T-helper 9 cell (primary cell): ENCODE data around the gene APEH.
"Not testable (repeated sequence)": the region's sequence is repeated elsewhere in the genome, so short reads cannot be mapped to it uniquely, and the experiment has no call there.

Experiments
- DNase-seq: peaks from one replicate; pipeline ENCODE4 v3.0.0-alpha.2; 2020

The APEH gene

GRCh38 chr3:49670940-49671290, 3.2 kb upstream of the APEH start:
- DNase-seq = no peak

DNA sequence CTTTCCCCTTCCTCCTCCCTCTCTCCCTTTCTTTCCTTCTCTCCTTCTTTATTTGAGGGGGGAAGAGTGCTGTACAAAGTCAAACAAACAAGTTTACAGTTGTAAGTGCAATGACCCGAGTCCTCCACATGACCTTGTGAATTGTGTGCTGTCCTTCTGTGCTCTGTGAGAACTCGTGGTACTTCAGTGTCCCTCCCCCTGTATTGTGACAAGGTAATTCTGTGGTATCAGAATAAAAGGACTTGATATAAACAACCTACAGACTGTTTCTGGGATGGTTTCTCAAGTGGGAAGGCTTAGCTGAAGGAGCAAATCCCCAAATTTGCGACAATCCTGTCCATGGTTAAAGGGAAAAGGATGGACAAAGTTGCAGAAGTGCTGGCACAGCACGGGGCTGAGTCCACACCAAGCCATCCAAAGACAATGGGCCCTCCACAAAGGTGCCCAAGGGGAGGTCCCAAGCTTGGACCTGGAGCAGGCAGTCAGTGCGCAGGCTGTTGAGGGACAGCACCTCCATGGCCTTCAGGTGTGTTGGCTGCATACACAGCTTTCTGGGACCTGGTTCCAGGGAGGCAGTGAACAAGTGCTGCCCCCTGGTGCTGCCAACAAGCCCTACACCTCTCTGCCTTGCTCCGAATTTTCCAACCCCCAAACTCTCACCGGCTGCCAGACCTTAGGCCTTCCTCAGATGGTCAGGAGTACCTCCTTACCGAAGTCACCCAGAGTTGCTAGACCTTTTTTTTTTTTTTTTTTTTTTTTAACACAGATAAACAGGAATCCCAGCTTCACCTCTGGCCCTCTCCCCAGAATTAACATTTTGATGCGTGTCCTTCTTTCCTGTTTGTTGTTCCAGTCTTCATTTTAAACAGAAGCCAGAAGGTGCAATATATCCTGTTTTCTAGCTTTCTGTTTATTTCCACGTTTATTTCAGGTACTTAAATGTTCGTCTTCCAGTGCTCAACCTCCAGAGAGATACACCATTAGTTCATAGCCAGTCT, 2.6 kb upstream of the APEH start:
- peak; percentile 61 for DNase-seq

GRCh38 chr3:49673121-49673714, 933 bp upstream of the APEH start:
- DNase-seq = no peak

DNA sequence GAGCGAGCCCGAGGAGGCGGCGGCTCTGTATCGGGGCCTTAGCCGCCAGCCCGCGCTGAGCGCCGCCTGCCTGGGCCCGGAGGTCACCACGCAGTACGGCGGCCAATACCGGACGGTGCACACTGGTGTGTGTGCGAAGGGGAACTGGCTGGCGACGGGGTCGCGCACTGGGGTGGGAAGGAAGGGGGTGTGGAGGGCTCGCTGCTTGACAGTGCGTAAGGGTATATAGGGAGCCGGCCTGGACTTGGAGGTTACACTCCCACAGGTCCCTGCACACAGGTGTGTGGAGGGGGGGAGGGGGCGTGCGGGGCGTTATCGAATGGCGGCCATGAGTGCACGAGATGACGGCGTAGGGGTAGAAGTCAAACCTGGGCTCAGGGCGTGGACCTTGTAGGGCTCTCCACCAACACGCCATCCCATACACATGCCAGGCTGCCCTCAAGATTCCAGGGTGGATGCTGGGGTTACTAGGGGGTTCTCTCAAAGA, 389 bp downstream of the APEH start:
- DNase-seq = no peak

DNA sequence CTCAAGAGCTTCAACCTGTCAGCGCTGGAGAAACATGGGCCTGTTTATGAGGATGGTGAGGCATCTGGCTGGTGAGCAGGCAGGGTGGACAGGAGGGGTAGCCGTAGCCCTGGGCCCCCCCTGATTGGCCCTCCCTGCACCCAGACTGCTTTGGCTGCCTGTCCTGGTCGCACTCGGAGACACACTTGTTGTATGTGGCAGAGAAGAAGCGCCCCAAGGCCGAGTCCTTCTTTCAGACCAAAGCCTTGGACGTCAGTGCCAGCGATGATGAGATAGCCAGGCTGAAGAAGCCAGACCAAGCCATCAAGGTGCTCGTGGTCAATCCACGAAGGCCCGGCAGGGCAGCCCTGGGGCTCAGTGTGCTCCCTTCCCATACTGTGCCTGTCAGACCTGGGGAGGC, 1.8 kb downstream of the APEH start:
- DNase-seq = no peak

GRCh38 chr3:49680493-49681231, 6.5 kb downstream of the APEH start:
- DNase-seq = no peak

DNA sequence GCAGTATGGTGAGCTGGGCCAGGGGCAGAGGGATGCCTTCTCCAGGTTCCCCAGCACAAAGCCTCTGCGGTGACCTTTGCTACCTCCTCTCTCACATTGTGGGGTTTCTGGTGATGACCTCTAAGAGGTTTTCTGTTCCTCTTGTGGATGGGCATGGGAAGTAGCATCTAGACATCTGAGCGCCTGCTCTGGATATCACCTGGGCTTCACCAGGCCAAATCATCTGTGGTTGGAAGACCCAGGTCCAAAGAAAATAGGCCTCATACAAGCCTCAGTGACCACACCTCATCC, 7.0 kb downstream of the APEH start:
- no peak for DNase-seq

DNA sequence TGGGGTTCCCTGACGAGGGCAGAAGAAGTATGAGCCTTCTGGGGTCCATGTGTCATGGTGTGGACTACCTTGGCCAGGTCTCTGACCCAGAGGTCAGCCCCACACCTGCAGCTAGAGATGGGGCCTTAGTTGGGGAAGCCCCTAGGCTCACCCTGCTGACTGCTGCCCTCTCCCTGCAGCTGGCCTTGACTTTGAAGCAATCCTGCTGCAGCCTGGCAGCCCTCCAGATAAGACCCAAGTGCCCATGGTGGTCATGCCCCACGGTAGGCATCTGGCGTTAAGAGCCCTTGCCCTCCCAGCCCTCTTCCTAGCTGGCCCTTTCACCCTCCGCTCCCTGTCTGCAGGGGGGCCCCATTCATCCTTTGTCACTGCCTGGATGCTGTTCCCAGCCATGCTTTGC, 7.4 kb downstream of the APEH start:
- DNase-seq = no peak

DNA sequence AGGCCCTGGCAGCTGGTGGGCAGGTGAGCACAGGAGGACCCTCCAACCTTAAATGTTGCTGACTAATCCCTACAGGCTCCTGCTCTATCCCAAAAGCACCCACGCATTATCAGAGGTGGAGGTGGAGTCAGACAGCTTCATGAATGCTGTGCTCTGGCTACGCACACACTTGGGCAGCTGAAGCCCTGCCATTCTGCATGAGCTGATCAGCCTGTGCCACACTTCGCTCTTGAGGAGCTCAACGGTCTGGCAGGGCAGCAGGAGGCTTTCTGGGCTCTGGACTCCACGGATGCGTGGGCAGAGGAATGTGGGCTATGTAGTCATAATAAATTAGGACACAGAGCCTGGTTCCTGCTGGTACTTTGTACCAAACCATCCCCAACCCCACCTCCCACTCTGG, 9.0 kb downstream of the APEH start:
- no peak for DNase-seq

DNA sequence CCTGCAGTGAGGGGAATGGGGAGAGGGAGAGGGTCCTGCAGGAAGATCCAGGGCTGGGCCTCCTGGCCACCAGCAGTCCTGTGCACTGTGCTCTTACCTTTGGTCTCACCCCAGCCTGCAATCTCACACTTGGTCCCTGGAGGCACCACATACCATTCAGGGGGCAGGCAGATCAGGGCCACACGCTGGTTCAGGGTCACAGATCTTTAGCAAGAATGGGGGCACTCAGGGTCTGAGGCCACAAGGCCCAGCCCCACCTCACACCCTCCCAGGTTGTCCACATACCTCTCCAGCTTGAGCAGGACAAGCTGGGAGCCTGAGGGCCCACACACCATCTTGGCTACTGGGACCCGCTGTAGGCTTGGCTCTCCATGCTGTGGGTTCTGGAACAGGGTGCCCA, 10.3 kb downstream of the APEH start:
- not testable (repeated sequence) for DNase-seq

GRCh38 chr3:49685103-49685502, 11.0 kb downstream of the APEH start:
- DNase-seq = not testable (repeated sequence)

- DNase-seq = not testable (repeated sequence)
These were observed 11.7 kb downstream of the APEH start for GRCh38 chr3:49685846-49686245.

DNA sequence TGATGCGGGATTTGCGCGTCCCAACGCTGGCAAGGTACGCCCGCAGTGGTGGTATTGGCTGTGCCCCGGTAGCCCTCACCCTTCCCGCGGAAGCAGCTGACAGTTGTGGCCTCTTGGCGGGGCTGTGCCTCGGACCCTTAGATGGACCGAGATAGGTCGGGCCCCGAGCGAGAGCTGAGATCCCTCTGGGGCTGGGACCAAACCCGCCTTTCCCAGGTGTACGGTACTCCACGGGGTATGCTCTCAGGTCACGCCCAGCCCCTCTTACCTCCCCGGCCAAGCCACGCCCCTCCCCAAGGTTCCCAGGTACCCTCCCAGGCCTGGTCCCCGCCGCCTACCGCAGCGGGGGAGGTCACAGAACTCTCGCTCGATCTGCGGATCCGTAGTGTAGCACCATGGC, 12.2 kb downstream of the APEH start:
- peak; percentile 32 for DNase-seq

DNA sequence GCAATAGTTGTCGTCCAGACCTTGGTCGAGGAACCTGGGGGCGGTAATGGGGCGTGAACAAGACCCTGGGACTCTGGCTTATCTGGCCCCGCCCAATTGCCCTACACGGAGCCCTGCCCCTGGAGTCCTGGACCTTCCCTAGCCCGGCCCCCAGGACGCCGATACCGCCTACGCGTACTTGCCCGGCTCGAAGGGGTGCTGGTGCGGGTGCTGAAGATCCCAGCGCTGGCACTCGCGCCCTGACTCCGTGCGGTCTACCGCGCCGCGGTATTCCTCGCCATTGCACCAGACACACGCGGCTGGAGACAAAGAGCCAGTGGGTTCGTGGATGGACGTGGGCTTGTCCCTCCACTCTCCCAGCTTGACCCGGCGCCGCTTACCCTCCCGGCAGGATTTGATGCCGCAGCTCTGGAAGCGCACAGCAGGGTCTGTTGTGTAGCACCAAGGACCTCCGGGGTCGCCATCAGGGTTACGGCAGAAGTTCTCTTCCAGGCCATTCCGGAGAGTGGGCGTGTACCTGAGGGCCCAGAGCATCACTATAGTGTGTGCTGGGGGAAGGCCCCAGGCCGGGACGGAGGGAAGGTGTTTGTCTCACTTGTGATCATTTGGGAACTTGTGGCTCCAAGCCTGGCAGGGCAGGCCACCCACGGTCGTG, 12.7 kb downstream of the APEH start:
- peak; percentile 27 for DNase-seq

GRCh38 chr3:49687424-49687795, 13.3 kb downstream of the APEH start:
- DNase-seq = not testable (repeated sequence)

DNA sequence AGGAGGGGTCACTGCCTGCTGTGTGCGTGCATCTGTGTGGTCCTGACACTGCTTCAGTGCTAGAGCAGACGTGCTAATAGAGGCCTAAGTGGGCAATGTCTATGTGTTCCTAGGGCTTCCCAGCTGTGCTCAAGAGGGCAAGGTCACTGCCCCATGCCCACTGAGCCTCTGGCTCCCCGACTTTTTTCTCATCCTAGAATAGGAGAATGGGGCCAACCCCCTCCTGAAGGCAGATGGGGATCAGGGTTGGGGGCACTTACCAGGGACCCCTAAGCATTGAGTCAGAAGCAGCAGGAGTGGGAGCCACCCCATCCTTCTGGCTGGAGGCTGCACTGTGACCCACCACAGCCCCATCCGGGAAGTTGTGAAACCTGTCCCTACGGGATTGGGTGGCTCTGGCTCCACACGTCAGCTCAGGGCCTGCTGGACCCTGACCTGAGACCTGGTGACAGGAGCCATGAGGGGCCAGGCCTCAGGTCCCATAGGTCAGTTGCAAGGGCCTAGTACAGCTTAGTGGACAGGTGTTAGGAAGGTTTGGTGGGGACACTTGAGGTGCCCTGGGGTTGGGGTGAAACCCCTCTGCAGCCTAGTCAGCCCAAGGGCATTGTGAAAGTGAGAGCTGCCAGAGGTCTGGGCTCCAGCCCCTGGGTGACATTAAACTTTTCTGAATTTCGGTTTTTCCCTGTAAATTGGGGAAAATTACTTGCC, 14.3 kb downstream of the APEH start:
- DNase-seq = not testable (repeated sequence)

DNA sequence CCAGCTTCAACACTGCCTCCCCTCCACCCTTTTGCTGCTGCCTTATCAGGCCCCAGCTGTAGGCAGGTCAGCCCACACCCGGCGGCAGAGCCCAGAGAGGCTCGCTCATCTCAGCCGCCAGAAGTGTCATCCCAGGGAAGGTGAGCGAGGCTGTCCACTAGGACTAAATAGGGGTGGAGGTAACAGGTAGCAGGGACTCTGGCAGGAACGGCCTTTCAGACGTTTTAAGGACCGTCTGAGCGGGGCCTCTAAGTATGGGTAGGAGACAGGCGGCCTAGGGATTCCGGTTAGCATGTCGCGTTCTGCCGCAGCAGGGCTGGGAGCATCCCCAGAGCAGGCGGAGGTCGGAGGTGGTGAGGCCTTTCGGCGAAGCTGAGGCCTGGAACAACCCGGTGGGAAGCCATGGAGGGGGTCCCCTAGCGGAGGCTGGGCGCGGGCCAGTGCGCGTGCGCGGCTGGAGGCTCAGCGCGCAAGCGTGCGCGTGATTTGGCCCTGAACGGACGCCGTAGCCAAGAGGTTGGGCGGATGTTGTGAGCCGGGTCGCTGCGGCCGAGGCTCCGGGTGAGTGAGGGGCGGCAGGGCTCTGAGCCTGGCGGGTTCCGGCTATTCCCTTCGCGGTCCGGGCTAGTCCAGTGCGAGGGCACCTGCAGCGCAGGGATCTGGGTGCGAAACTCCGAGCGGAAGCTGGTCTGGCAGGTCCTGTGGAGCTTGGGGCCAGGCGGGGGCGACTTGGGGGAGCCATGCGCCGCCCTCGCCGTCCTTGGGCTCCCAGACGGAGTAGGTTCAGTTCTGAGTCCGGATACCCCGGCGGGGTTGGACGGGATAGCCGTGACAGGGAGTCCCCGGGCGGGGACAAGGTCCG, 15.1 kb downstream of the APEH start, which contains the start of the genes MST1 and RNF123:
TSS of gene MST1 (minus strand) at position 429 of the 862 bp plus-strand sequence. CDS start 783 bp downstream, outside the sequence.
TSS of gene RNF123 (plus strand) at position 512 of the 862 bp plus-strand sequence. CDS start 1,609 bp downstream, outside the sequence.
- peak; percentile 93 for DNase-seq

GRCh38 chr3:49689908-49690624, 15.9 kb downstream of the APEH start:
- DNase-seq = not testable (repeated sequence)

- DNase-seq = not testable (repeated sequence)
These were observed 16.7 kb downstream of the APEH start for GRCh38 chr3:49690856-49691255.

GRCh38 chr3:49691481-49691880, 17.3 kb downstream of the APEH start:
- not testable (repeated sequence) for DNase-seq
